Activated CD8-positive, alpha-beta memory T cell treated with anti-CD3 and anti-CD28 coated beads for 48 hours (primary cell): ENCODE data around the gene OR1I1.
A peak's percentile ranks its signal among the peaks of the same experiment; 100 is the strongest.

Experiments used
- DNase-seq, 3 experiments: peaks; one replicate each; pipeline ENCODE4 v3.0.0-alpha.2; 2020; ENCODE audit warnings: low read depth in 2 of 3, low spot score in 2 of 3

Gene OR1I1

GRCh38 chr19:15116856-15117255, 34.8 kb downstream of the OR1I1 start:
- no peak for DNase-seq

- DNase-seq = no peak
Measured at GRCh38 chr19:15118248-15118647, 36.2 kb downstream of the OR1I1 start.

DNA sequence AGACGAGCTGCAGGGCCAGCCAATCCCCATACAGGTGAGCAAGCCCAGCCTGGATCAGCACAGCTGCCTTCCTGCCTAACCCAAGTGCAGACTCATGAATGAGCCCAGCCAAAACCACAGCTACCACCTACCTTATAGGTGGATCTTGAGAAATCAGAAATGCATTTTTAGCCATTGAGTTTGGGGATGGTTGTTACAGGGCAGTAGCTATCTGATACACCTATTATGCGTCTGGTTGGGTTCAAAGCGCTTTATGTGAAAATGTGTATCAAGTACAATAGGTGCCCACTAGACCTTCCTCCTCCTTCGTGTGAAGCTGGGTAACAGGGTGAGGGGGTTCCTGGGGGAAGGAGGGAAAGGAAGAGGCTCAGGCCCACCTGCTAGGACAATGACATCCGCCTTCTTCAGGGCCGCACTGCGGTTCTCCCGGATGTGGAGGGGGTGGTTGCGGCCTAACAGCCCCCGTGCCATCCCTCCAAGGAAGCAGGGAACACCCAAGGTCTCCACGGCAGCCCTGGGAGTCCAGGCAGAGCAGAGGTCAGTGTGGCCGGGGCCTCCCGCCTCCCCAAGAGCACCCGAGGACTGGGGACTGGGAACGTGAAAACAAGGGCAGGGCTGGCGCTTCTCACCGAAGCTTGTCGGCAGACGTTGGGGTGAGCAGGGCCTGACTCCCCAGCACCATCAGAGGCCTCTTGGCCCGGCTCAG, 36.9 kb downstream of the OR1I1 start:
- DNase-seq = no peak

DNA sequence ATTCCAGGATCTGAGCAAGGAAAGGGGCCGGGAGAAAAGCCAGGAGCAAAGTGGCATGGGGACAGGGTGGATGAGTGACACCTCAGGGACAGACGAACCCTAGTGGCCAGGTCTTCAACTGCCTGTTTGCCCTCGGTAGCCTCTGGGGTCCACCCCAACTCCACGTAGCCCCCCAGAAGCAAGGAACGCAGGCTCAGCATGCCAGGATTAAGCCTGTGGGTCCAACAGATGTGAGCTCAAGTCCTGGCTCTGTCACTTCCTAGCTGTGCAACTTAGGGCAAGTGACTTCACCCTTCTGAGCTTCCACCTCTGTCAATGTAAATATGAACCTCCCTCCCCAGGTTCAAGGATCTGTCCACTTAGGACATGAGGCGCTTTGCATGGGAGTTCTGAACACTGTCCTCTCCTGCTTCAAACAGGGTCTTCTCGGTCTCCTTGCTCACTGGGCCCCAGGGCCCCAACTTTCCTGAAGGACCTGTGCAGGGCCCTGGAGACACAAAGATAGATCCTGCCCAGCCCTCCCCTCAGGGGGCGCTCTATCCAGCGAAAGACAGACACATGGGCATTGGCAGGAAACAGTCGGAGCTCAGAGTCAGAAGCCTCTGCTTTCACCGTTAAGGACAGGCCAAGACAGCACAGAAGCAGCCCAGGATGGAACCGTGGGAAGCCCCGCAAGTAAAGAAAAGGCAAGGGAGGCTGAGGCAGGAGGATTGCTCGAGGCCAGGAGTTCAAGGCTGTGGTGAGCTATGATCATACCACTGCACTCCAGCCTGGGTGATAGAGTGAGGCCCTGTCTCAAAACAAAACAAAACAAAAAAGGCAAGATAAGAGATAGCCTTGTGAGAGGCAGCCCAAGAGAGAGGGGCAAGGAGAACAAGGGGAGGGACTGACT, 38.4 kb downstream of the OR1I1 start:
- DNase-seq = no peak

DNA sequence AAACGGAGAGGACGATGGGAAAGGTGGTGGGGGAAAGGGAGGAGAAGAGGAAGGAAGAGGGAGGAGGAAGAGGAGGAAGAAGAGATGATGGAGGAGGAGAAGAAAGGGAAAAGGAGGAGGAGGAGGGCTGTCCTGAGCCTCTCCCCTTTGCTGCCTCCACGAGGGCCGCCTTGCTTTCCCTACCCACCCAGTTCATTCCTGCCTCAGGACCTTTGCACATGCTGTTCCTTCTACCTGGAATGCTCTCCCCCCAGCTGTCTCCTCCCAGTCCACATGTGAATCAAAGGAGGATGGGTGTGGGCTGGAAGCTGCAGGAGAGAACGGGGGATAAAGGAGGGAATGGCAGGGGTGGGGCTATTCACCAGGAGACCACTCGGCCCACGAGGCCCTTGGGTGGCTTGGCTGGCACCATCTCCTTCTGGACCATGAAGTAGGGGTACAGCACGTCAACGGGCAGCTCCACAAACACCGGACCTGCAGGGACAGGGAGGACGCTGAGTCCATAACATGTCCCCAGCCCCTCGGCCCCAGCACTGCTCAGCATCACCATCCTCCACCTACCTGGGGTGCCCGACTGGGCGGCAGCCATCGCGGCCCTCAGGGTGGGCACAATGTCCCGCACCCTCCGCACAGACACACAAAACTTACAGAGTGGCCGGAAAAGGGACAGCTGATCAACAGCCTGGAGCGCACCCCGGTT, 40.5 kb downstream of the OR1I1 start:
- no peak for DNase-seq

DNA sequence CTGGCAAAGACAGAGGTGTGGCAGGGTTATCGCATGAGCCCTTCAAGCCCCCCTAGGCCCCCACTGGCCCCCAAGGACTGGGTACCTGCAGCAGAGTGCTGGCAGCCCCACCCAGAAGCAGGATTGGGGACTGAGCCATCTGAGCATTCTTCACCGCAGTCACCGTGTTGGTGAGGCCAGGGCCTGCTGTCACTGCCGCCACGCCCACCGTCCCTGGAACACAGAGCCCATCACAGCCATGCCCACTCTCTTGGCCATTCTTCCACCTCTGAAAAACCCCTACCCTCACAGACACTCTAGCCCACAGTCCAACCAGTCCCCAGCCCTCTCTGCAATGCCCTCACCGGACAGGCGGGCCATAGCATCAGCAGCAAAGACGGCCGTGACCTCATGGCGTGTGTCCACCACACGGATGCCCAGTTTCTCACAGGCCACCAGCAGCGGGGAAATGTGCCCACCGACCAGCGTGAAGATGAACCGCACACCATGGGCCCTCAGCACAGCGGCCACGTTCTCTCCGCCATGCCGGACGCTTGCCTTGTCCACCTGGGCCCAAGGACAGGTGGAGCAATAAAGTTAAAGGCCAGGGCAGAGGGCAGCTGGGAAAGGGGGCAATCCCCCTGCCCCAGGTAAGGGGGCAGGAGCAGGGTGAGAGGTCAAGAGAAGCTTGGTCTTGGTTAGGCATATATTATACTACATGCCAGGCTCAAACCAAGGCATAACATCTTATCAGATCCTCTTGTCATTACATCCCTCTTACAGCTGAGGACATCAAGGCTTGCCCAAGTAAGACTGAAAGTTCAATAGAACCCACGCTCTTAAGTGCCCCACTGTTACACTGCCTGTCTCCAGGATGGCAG, 41.2 kb downstream of the OR1I1 start:
- DNase-seq = no peak

- DNase-seq = no peak
Measured at GRCh38 chr19:15123900-15124299, 41.9 kb downstream of the OR1I1 start.

GRCh38 chr19:15124572-15125231, 42.7 kb downstream of the OR1I1 start:
- DNase-seq = no peak

GRCh38 chr19:15125232-15126067, 43.4 kb downstream of the OR1I1 start:
- peak; percentile 95 to 98 (median 97) for DNase-seq

- no peak for DNase-seq
Measured at GRCh38 chr19:15126131-15126910, 44.3 kb downstream of the OR1I1 start.

DNA sequence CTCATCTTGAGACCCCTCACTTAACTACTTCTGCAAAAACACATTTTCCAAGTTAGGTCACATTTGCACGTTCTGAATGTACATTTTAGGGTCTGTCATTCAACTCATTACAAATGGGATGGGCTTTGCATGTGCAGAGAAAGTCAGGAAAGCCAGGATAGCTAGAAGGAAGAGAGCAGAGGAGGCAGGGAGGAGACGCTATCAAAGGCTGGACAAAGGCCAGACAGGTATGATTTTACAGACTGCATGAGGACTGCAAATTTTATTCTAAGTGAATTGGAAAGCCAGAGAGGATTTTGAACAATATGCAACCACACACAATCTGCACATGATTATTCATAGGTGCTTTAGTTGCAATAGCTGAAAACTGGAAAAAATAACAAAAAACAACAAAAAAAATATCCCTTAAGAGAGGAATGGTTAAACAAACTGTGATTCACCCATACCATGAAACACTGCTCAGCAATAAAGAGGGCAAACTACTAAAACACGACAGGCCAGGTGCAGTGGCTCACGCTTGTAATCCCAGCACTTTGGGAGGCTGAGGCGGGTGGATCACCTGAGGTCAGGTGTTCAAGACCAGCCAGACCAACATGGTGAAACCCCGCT, 46.3 kb downstream of the OR1I1 start:
- DNase-seq = no peak

DNA sequence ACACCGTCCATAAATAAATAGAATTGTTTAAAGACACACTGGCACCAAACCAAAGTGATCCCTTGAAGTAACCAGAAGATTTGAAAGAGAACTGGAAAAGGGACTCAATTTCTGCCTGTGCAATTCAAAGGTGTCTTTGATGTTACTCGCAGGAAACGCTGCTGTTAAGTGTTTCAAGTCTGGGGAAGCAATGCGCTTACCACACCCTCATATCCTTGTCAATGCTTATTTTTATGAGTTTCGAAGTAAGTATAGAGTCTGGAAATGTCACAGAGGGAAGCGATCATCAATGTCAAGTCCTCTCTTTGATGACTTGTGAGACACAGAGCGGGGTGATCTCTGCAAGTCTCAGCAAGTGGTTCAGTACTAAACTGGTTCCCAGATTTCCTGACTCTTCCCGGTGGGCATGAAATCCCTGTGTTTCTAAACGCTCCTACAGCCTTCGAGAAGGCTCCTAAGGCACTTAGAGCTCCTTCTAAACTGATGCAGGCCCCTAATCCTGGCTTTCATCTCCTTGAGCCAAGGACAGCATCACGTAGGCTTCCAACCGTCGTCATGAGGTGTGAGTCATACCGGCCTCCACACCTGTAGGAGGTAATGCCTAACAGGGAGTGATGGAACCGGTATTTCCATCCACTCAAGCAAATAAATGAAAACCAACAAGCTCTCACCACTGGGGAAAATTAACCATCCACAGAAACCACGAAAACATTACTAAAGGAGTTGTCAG, 48.0 kb downstream of the OR1I1 start:
- no peak for DNase-seq

DNA sequence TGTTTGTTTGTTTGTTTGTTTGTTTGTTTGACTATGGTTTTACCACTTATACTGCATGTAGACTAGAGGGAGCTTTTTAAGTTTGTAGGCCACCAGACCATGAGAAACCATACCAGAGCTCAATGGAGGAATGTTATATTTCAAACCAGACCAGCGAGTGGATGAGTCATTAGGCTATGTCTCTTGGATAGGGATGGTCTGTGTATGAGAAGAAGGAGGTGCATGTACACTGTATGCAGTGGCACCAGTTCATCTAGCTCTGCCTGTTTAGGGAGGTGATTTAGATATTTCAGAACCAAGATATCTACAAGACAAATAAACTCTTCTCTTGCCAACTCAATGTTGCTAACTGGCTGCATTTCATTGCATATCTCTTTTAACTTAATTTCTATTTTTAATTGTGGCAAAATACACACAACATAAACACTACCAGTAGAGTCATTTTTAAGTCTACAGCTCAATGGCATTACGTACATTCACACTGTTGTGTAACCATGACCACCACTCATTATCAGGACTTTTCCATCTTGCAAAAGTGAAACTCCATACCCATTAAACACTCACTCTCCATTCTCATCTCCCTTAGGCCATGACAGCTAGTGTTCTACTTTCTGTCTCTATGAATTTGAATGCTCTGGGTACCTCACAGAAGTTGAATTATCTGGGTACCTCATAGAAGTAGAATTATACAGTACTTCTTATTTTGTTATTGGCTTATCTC, 54.4 kb downstream of the OR1I1 start:
- DNase-seq = no peak

GRCh38 chr19:15137777-15138176, 55.8 kb downstream of the OR1I1 start:
- DNase-seq = no peak

DNA sequence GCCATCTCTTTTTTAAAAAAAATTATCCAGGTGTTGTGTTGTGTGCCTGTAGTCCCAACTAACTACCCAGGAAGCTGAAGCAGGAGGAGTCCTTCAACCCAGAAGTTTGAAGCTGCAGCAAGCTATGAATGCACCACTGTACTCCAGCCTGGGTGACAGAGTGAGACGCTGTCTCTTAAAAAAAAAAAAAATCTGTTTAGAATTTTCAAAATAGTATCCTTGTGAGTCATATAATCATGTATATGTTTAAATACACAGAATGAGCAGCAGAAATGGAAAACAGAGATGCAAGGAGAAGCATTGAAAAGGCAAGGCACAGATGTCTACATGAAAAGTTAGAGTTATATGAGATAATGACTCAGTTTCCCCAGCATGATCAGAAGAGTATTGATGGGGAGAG, 56.4 kb downstream of the OR1I1 start:
- DNase-seq = no peak

- DNase-seq = no peak
Measured at GRCh38 chr19:15141143-15141542, 59.1 kb downstream of the OR1I1 start.

- DNase-seq = no peak
Measured at GRCh38 chr19:15142313-15142712, 60.3 kb downstream of the OR1I1 start.
